ENCODE results near the gene HNRNPR.

Gene HNRNPR

DNA sequence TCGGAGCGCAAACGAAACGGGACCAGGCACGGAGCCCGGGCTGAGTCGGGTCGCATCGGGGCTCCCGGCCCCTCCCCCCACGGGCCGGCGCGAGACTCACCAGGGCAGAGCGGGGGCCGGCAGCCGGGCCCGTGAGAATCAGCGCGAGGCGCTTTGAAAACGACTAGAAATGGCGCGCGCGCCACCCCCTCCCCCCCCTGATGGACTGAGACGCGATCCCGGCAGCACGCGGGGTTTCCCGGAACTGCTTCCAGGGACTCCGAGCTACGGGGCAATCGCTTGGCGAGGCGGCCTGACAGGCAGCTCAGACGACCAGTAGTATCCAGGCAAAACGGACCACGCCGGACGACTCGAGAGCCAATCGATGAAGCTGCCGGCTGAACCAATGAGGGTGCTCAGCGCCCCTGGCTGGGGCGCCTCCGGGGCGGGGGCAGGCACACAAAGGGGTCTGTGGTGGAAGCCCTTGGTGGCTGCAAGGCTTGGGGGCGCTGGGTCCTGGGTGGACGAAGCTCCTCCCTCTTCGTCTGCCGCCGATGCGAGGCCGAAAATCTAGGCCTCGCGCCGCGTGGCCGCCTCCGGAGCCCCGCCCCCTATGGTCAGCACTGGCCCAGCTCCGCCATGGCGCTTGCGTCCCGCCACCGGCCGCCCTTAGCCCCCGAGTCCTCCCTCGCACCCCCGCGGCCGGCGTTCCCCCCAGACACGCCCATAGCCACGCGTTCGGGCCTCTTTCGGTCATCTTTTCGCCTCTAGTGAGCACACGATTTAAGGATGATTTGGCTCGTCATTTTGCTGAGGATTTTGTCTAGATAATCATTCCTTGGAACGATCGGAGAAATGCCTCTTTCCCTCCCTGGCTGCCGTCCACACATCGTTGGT lies at the start of gene HNRNPR:
HNRNPR (minus strand) TSS at position 174 of the 876 bp plus-strand sequence. CDS start 3,276 bp downstream, outside the sequence.
- H3K4me2 ChIP-seq (ENCODE audit: low read length), result peak within 1 kb of the TSS; percentile 94
- peaks cover 31% of the 10 kb centered on the region for H3K4me1 ChIP-seq (ENCODE audit: low read length)
- H2AFZ ChIP-seq (ENCODE audit: low read depth, low read length), result peak within 1 kb of the TSS; percentile 75
- no peaks in the 10 kb centered on the region for H3K27me3 ChIP-seq (ENCODE audit: low read depth, low read length)
- peak within 1 kb of the TSS; percentile 98 for H3K4me3 ChIP-seq (ENCODE audit: low read length)
- no peaks in the 10 kb centered on the region for H3K9me3 ChIP-seq (ENCODE audit: insufficient read depth, low read length)
- H3K79me2 ChIP-seq (ENCODE audit: low read length), result peaks cover 48% of the 10 kb centered on the region
- peak within 1 kb of the TSS; percentile 98 for H3K9ac ChIP-seq (ENCODE audit: low read length)
- TF ChIP-seq, protein P1, sequence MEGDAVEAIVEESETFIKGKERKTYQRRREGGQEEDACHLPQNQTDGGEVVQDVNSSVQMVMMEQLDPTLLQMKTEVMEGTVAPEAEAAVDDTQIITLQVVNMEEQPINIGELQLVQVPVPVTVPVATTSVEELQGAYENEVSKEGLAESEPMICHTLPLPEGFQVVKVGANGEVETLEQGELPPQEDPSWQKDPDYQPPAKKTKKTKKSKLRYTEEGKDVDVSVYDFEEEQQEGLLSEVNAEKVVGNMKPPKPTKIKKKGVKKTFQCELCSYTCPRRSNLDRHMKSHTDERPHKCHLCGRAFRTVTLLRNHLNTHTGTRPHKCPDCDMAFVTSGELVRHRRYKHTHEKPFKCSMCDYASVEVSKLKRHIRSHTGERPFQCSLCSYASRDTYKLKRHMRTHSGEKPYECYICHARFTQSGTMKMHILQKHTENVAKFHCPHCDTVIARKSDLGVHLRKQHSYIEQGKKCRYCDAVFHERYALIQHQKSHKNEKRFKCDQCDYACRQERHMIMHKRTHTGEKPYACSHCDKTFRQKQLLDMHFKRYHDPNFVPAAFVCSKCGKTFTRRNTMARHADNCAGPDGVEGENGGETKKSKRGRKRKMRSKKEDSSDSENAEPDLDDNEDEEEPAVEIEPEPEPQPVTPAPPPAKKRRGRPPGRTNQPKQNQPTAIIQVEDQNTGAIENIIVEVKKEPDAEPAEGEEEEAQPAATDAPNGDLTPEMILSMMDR (IDR thresholded peaks at IDR 0.05; ENCODE audit: low read depth, low read length), result no peak
- no peak for TF ChIP-seq EZH2phosphoT487 (IDR thresholded peaks at IDR 0.05; ENCODE audit: low read depth)
- peak within 1 kb of the TSS; percentile 76 for H3K27ac ChIP-seq (ENCODE audit: low read length)
- H3K36me3 ChIP-seq (replicated peaks; ENCODE audit: low read depth, low read length), result no peaks in the 10 kb centered on the region
- peaks cover 41% of the 10 kb centered on the region for H4K20me1 ChIP-seq (ENCODE audit: insufficient read depth, low read length)

DNA sequence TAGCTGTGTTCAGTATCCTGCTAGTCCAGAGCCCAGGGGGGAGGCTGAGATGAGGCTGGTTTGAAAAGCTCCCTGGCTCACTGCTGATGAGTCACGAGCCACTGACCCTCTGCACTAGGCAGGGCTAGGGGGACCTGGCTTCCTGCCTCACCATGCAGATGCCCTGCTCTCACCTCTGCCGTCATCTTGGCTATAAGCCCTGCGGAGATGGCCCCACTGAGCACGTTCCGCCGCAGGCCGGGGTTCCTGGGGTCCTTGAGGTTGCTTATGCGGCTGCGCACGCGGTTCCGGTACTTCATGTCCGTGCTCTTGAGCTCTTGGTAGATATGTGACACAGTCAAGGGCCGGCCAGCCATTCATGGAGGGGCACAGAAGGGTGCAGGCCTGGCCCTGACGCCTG lies 49.6 kb upstream of the HNRNPR start:
- no peaks in the 10 kb centered on the region for H3K36me3 ChIP-seq (replicated peaks; ENCODE audit: low read depth, low read length)
- H3K27me3 ChIP-seq (ENCODE audit: low read depth, low read length), result peaks cover 18% of the 10 kb centered on the region
- no peak overlapping the region for H2AFZ ChIP-seq (ENCODE audit: low read depth, low read length)

DNA sequence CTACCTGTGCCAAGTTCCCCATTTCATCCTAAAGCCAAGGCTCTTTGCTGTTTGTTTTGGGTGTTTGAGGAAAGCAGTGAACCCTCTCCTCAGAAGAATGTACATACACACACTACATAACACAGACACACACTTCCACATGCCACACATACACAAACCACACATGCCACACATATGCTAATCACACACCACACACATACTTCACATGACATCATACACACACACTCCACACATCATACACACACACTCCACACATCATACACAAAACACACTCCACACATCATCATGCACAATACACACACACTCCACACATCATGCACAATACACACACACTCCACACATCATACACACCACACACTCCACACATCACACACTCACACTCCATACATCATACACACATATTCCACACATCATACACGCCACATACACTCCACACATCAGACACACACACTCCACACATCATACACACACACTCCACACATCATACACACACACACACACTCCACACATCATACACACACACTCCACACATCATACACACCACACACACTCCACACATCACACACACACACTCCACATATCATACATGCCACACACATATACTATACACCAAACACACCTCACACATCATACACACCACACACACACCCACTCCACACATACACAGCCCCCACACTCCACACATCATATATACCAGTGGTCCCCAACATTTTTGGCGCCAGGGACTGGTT lies 48.2 kb upstream of the HNRNPR start:
- Histone ChIP-seq H3K9me3 (ENCODE audit: insufficient read depth, low read length) (no peaks in the 10 kb centered on the region), H2AFZ (ENCODE audit: low read depth, low read length) (no peak overlapping the region), H4K20me1 (ENCODE audit: insufficient read depth, low read length) (no peaks in the 10 kb centered on the region), H3K27me3 (ENCODE audit: low read depth, low read length) (peaks cover 21% of the 10 kb centered on the region), H3K4me1 (ENCODE audit: low read length) (peaks cover 3% of the 10 kb centered on the region), H3K4me3 (ENCODE audit: low read length) (no peak overlapping the region), H3K4me2 (ENCODE audit: low read length) (no peak overlapping the region), H3K79me2 (ENCODE audit: low read length) (no peaks in the 10 kb centered on the region), H3K36me3 (replicated peaks; ENCODE audit: low read depth, low read length) (no peaks in the 10 kb centered on the region), H3K27ac (ENCODE audit: low read length) (no peak overlapping the region), H3K9ac (ENCODE audit: low read length) (no peak overlapping the region)
- TF ChIP-seq EZH2phosphoT487 (IDR thresholded peaks at IDR 0.05; ENCODE audit: low read depth), result no peak
- TF ChIP-seq, protein P1 (IDR thresholded peaks at IDR 0.05; ENCODE audit: low read depth, low read length), result no peak

More for the DNA sequence above, 49.6 kb upstream of the HNRNPR start:
- Histone ChIP-seq H3K4me1 (ENCODE audit: low read length) (peaks cover 3% of the 10 kb centered on the region), H4K20me1 (ENCODE audit: insufficient read depth, low read length) (no peaks in the 10 kb centered on the region), H3K79me2 (ENCODE audit: low read length) (no peaks in the 10 kb centered on the region), H3K9me3 (ENCODE audit: insufficient read depth, low read length) (no peaks in the 10 kb centered on the region), H3K27ac (ENCODE audit: low read length) (no peak overlapping the region), H3K4me2 (ENCODE audit: low read length) (no peak overlapping the region), H3K9ac (ENCODE audit: low read length) (no peak overlapping the region), H3K4me3 (ENCODE audit: low read length) (no peak overlapping the region)
- no peak for TF ChIP-seq EZH2phosphoT487 (IDR thresholded peaks at IDR 0.05; ENCODE audit: low read depth)
- TF ChIP-seq, protein P1 (IDR thresholded peaks at IDR 0.05; ENCODE audit: low read depth, low read length), result no peak

DNA sequence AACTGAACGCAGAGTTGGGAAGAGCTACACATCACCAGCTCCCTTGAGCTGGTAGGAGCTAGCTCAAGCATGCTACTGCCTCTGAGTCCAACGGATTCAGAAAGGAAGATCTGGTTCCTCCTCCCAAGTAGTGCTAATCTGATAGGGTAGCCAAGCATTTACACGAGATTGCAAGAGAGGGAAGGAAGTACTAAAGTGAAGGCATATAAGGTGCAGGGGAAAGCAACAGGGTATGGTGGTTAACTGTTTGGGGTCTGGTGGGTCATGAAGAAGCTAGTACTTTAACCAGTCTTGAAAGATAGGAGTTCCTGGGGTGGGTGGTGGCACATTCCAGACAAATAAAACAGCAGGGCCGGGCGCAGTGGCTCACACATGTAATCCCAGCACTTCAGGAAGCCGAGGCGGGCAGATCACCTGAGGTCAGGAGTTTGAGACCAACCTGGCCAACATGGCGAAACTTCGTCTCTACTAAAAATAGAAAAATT lies 45.8 kb upstream of the HNRNPR start:
- Histone ChIP-seq H3K27ac (ENCODE audit: low read length) (no peak overlapping the region), H3K9ac (ENCODE audit: low read length) (no peak overlapping the region), H3K27me3 (ENCODE audit: low read depth, low read length) (peaks cover 10% of the 10 kb centered on the region; the same call in 1 of the 2 replicates), H4K20me1 (ENCODE audit: insufficient read depth, low read length) (no peaks in the 10 kb centered on the region), H3K4me1 (ENCODE audit: low read length) (peaks cover 3% of the 10 kb centered on the region), H3K79me2 (ENCODE audit: low read length) (no peaks in the 10 kb centered on the region), H3K4me2 (ENCODE audit: low read length) (no peak overlapping the region), H2AFZ (ENCODE audit: low read depth, low read length) (no peak overlapping the region), H3K9me3 (ENCODE audit: insufficient read depth, low read length) (no peaks in the 10 kb centered on the region), H3K4me3 (ENCODE audit: low read length) (no peak overlapping the region), H3K36me3 (replicated peaks; ENCODE audit: low read depth, low read length) (no peaks in the 10 kb centered on the region)
- TF ChIP-seq, protein P1 (IDR thresholded peaks at IDR 0.05; ENCODE audit: low read depth, low read length), result no peak
- no peak for TF ChIP-seq EZH2phosphoT487 (IDR thresholded peaks at IDR 0.05; ENCODE audit: low read depth)

All from OCI-LY3 (cell line).